NCI-H187 (cell line): Measurements from ENCODE around the gene RUSC2.
"Not testable (repeated sequence)": the region's sequence is repeated elsewhere in the genome, so short reads cannot be mapped to it uniquely, and the experiment has no call there.

ENCODE experiments used
- DNase-seq, 2 experiments: peaks; one replicate each; lab custom pipeline; 2025; lab: John Stamatoyannopoulos, UW

The RUSC2 gene

DNA sequence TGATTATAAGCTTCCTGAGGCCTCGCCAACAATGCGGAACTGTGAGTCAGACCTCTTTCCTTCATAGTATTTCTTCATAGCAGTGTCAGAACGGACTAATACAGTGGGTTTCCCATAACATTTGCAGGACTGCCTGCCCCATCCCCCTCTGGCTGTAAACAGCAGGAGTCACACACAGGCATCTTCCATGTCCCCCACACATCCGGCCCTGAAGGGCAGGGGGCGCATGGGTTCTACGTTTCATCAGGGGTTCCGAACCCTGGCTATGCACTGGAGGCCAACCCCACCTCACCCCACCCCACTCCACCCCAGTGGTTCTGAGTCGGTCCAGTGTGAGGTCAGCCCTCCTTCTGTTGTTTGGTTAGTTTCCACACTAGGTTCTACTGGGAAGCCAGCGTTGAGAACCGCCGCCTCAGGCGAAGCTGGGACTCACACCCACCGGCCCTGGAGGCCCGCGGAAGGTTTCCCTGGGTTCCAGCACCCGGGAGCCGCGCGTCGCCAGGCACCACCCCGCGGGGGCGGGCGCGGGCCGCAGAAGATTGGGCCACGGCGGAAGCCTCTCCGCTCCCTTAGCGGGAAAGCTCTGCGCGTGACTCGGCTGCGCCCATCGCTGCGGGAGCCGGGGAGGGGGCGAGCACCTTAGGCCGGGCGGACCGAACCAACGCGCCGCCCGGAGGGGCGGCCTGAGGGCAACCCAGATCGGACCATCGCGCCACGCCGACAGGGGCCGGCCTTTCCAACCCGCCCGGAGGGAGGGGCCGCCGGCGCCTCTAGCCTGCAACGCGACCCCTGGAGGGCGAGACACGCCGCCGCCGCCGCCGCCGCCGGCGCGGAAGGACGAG is at the start of gene RUSC2:
RUSC2 (plus strand) TSS at position 799 of the 842 bp plus-strand sequence. CDS start 56,411 bp downstream, outside the sequence.
- peak; percentile 23 to 40 for DNase-seq

- no peak for DNase-seq
These were observed 43.9 kb upstream of the RUSC2 start for GRCh38 chr9:35446012-35446411.

GRCh38 chr9:35448496-35448895 is 41.4 kb upstream of the RUSC2 start:
- DNase-seq: no peak

DNA sequence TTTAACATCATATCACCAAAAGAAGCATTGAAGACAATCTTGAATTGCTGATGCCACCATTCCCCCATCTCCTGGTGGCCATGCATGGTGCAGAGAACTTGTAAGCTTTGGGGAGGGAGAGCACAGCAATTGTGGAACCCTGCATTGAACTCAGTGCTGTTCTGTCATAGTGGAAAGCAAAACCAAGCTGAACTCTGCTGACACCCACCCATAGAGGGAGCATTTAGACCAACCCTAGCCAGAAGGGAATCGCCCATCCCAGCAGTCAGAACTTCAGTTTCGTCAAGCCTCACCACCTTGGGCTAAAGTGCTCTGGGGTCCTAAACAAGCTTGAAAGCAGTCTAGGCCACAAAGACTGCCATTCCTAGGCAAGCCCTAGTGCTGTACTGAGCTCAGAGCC is 37.4 kb upstream of the RUSC2 start:
- no peak for DNase-seq

DNA sequence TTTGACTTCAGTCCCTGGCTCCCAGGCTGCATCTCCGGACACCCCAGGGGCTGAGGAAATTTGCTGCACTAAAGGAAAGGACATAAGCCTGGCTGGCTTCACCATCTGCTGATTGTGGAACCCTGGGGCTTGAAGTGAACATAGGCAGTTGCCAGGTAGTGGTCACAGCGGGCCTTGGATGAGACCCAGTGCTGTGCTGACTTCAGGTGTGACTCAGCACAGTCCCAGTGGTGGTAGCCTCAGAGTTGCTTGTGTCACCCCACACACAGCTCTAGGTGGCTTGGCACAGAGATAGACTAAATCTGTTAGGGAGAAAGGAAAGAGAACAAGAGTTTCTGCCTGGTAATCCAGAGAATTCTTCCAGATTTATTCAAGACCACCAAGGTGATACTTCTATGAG is 36.1 kb upstream of the RUSC2 start:
- no peak for DNase-seq

DNA sequence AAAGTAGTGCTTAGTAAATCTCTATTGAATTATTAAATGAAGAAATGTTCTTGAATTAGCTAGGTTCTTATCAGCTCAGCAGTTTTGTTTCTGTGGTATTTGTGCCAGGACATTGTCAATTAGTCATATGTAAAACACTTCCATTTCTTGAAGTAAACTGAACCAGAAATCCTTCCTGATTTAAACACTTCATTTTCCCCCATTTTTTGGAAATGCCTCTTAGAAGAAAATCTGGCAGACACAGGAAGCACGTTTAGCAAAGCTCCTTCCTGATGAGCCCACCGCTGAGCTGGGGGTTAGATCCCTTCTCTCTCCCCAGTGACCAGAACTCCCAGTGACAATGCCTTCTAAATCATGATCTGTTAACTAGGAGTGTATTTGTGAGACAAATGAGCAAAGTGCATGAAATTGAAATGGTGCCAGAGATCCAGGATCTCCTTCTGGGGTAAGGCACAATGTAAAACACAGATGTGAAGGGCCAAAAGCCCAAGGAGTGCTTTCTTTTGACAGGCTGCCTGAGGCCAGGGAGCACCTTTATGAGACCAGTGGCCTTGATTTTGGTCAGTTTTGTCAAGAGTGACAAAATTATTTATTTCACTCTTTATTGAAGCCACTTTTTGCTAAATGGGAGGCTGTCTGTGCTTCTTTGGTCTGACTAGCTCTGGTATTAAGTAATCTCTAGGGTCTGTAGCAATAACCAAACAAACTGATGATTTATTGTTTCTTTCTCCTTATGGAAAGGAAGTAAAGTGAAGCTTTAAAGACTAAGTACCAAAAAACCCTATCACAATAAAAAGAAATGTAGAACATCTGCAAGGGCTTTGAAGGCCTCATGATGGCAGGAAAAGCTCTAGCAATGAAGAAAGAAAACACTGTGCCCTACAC is 25.5 kb upstream of the RUSC2 start:
- DNase-seq: no peak

DNA sequence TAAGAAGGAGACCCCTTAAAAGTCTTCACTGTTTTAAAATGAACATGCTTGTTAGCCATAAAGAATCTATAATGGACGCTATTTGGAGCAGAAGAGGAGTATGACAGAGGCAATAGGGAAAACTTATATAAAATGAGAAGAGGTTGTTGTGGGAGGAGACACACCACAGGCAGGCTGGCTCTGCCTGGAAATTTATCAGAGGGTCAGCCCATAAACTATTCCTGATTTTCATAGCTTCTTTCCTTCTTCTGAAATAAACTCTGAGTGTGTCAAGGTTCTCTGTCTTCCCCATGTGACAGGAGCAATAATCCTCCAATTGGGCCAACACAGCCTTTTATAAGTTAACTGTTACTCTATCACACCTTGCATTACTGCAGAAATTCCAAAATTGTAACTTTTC is 19.6 kb upstream of the RUSC2 start:
- DNase-seq: no peak

GRCh38 chr9:35470894-35471293 is 19.0 kb upstream of the RUSC2 start:
- no peak for DNase-seq

DNA sequence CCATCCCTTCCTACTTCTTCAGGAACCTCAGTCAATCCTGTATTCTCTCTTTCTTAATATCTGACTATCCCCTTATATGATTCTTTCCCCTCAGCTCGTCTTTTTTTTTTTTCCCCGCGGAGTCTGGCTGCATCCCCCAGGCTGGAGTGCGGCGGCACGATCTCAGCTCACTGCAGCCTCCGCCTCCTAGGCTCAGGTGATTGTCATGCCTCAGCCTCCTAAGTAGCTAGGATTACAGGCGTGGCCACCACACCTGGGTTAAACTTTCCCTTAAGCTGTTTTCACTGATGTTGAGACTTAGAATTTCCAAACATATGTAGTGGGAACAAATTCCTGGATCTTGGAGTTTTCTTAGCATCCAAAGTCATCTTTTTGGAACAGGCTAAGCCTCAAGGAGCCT is 13.3 kb upstream of the RUSC2 start:
- DNase-seq: no peak

DNA sequence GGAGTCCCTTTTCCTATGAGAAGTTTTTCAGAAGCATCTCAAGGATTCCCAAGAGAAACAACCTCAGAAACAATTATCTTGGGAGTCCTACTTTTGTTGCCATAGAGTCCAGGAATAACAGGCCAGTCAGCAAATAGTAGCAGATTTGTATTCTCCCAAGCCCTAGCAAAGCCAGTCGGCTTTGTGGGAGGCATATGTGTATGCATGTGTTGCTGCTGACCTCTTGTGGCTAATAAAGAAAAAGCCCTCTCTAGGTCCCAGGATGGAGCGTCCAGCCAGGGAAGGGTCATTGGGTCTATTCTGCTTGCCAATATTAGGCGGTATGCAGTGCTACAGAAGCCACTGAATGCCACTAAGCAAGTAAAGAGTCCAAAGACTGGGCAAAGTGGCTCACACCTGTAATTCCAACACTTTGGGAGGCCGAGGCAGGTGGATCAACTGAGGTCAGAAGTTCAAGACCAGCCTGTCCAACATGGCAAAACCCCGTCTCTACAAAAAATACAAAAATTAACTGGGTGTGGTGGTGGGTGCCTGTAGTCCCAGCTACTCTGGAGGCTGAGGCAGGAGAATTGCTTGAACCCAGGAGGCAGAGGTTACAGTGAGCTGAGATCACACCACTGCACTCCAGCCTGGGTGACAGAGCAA is 12.6 kb upstream of the RUSC2 start:
- peak; percentile 1 to 8 for DNase-seq

GRCh38 chr9:35478871-35479270 is 11.0 kb upstream of the RUSC2 start:
- DNase-seq: no peak

- DNase-seq: no peak
These were observed 8.4 kb upstream of the RUSC2 start for GRCh38 chr9:35481347-35481975.

GRCh38 chr9:35482071-35482470 is 7.8 kb upstream of the RUSC2 start:
- DNase-seq: no peak

DNA sequence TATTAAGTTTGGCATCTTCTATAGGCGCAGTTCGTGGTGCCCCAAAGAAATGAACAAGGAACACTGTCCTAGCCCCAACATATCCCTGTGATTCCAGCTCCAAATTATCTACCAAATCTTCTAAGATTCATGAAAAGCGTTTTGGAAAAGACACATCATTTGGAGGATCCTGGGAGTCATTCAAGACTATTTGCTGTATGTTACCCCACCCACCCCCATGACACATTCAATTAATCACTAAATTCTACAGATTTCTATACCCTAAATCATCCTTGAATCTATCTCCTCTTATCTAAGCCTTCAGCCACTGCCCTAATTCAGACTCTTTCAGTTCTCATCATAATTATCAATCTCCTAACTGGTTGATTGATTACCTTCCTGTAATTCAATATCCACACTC is 5.5 kb upstream of the RUSC2 start:
- DNase-seq: no peak

- no peak for DNase-seq
These were observed 2.8 kb upstream of the RUSC2 start for GRCh38 chr9:35487081-35487480.

DNA sequence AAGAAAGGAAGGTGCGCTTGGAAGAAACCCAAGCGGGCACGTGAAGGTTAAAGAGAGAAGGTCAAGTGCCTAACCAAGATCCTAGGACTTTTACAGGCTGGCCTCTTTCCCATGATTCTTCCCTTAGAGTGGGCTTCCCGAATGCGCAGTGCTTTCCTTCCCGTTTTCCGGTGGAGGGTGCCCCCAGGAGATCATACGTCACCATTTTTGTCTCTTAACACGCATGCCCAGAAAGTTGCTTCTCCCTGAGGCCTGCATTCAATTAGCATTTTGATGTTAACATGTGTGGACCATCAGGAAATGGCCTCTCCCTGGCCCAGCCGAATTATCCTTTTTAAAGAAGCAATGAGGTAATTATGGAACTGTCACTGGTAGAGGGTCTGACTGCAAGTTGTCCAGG is 1.9 kb upstream of the RUSC2 start:
- DNase-seq: no peak

DNA sequence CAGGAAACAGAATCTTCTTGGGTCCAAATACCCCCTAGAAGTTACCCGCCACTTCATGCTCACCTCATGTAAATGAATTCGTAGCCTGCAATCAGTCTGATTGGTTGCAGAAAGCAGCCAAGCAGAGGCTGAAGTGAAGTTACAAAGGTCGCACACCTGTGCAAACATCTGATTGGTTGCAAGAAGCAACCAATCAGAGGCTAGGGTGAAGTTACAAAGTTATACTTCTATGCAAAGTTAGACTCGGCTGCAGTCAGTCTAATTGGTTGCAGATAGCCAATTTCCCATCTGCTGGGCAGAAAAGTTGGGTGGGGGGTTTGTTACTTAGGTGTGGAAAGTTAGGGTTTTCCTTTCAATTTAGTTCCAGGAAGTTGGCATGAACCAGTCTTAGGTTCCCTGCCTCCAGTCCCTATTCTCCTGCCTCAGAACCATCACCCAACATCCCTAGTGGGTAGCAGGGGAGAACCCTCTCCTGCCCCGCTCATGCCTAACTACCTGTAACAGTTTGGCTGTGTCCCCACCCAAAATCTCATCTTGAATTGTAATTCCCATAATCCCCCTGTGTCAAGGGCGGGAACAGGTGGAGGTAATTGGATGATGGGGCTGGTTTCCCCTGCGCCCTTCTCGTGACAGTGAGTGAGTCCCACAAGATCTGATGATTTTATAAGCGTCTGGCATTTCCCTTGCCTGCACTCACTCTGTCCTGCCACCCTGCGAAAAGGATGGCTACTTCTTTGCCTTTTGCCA is 1.2 kb upstream of the RUSC2 start:
- no peak for DNase-seq

- no peak for DNase-seq
These were observed 421 bp downstream of the RUSC2 start for GRCh38 chr9:35490155-35490909.

GRCh38 chr9:35490910-35491465 is 1.1 kb downstream of the RUSC2 start:
- no peak for DNase-seq

GRCh38 chr9:35493119-35493518 is 3.2 kb downstream of the RUSC2 start:
- DNase-seq: not testable (repeated sequence)
